ENCODE measurements around the gene ATG16L1.

DNA sequence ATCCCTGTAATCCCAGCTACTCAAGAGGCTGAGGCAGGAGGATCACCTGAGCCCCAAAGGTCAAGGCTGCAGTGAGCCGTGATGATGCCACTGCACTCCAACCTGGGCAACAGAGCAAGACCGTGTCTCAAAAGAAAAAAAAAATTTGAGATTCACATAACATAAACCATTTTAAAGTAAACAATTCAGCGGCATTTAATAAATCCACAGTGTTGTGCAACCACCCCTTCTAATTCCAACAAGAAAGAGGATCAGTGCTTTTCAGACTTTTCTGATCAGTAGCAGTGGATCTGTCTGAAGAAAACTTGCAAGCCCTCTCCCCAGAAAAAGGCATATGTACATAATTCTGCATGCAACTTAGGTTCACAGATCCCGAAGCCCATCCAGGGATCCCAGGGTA is 48.9 kb downstream of the ATG16L1 start:
- no peak for TF ChIP-seq POLR2A (IDR thresholded peaks at IDR 0.05; ENCODE audit: low read depth, low read length)
- TF ChIP-seq, protein P1, sequence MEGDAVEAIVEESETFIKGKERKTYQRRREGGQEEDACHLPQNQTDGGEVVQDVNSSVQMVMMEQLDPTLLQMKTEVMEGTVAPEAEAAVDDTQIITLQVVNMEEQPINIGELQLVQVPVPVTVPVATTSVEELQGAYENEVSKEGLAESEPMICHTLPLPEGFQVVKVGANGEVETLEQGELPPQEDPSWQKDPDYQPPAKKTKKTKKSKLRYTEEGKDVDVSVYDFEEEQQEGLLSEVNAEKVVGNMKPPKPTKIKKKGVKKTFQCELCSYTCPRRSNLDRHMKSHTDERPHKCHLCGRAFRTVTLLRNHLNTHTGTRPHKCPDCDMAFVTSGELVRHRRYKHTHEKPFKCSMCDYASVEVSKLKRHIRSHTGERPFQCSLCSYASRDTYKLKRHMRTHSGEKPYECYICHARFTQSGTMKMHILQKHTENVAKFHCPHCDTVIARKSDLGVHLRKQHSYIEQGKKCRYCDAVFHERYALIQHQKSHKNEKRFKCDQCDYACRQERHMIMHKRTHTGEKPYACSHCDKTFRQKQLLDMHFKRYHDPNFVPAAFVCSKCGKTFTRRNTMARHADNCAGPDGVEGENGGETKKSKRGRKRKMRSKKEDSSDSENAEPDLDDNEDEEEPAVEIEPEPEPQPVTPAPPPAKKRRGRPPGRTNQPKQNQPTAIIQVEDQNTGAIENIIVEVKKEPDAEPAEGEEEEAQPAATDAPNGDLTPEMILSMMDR (IDR thresholded peaks at IDR 0.05 in 2 of 3, conservative IDR thresholded peaks at IDR 0.05 in 1 of 3; ENCODE audit: control insufficient read depth in 2 of 3, extremely low read depth in 1 of 3, insufficient read depth in 1 of 3, low read depth in 3 of 3, low read length in 3 of 3), result no peak
- TF ChIP-seq MXI1 (IDR thresholded peaks at IDR 0.05; ENCODE audit: low read depth, low read length), result no peak
- no peak for TF ChIP-seq CEBPB (IDR thresholded peaks at IDR 0.05; ENCODE audit: borderline replicate concordance in 1 of 2, low read depth in 2 of 2, low read length in 2 of 2)
- TF ChIP-seq, protein P2, sequence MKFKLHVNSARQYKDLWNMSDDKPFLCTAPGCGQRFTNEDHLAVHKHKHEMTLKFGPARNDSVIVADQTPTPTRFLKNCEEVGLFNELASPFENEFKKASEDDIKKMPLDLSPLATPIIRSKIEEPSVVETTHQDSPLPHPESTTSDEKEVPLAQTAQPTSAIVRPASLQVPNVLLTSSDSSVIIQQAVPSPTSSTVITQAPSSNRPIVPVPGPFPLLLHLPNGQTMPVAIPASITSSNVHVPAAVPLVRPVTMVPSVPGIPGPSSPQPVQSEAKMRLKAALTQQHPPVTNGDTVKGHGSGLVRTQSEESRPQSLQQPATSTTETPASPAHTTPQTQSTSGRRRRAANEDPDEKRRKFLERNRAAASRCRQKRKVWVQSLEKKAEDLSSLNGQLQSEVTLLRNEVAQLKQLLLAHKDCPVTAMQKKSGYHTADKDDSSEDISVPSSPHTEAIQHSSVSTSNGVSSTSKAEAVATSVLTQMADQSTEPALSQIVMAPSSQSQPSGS (IDR thresholded peaks at IDR 0.05; ENCODE audit: low read length), result no peak
- TF ChIP-seq, protein P3, sequence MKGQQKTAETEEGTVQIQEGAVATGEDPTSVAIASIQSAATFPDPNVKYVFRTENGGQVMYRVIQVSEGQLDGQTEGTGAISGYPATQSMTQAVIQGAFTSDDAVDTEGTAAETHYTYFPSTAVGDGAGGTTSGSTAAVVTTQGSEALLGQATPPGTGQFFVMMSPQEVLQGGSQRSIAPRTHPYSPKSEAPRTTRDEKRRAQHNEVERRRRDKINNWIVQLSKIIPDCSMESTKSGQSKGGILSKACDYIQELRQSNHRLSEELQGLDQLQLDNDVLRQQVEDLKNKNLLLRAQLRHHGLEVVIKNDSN (IDR thresholded peaks at IDR 0.05; ENCODE audit: borderline replicate concordance, extremely low read length, insufficient read depth, low read depth, low read length), result no peak
- no peak for TF ChIP-seq RAD21 (IDR thresholded peaks at IDR 0.05; ENCODE audit: insufficient read depth, low read depth, low read length)
- TF ChIP-seq ATF7 (IDR thresholded peaks at IDR 0.05; ENCODE audit: low read depth), result no peak
- TF ChIP-seq, protein P4, sequence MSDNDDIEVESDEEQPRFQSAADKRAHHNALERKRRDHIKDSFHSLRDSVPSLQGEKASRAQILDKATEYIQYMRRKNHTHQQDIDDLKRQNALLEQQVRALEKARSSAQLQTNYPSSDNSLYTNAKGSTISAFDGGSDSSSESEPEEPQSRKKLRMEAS (IDR thresholded peaks at IDR 0.05; ENCODE audit: low read depth, low read length), result no peak
- TF ChIP-seq POLR2AphosphoS2 (IDR thresholded peaks at IDR 0.05; ENCODE audit: low read depth, low read length), result no peak
- no peak for TF ChIP-seq POLR2AphosphoS5 (IDR thresholded peaks at IDR 0.05; ENCODE audit: low read length)
- no peak for TF ChIP-seq SRF (IDR thresholded peaks at IDR 0.05; ENCODE audit: low read depth in 2 of 2, low read length in 2 of 2)
- no peak for TF ChIP-seq STAT1 (conservative IDR thresholded peaks at IDR 0.05)
